ENCODE measurements around the gene CCDC136. TPM values are rescaled to one million over a fixed set of nuclear protein-coding genes. Genes with fewer than 3 reads are reported as not detected.

Gene CCDC136
- total RNA-seq = 2.4 and 3.1 TPM in 2 replicates

DNA sequence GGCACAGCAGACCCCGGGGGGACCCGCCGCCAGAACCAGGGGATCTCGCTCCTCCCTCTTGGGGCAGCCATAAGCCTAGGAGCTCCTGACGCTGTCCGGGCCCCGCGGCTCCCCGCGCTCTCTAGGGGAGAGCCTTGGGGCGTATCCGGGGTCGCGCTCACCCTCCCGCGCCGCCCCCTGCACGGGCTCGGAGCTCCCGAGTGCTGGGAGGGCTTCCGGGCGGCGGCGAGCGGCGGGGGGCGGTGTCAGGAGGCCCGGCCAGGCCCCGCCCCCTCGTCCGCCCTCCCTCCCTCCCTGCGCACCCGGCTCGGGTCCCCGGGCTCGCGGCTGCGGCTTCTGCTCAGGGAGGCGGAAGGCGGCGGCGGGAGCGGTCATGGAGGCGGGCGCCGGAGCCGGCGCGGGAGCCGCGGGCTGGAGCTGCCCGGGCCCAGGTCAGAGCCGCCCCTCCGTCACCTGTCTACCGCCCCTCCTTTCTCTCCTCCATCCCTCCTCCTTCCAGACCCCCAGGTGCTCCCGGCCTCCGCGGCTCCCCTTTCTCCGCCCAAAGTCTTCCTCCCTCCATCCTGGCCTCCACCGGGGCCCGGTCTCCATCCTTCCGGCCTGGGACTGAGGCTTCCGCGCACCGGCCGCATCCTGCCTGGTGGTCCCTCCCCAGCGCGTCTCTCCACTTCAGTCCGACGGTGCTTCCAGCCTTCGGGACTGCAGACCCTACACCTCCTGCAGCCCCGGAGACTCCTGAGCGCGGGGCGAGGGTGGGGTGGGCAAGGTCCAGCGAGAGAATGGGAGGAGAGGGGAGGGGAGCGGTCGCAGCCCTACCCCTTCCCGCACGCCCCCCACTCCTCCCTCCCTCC lies at the start of gene CCDC136:
CCDC136 (plus strand) TSS at position 848 of the 851 bp plus-strand sequence. CDS start 444 bp downstream, outside the sequence.

DNA sequence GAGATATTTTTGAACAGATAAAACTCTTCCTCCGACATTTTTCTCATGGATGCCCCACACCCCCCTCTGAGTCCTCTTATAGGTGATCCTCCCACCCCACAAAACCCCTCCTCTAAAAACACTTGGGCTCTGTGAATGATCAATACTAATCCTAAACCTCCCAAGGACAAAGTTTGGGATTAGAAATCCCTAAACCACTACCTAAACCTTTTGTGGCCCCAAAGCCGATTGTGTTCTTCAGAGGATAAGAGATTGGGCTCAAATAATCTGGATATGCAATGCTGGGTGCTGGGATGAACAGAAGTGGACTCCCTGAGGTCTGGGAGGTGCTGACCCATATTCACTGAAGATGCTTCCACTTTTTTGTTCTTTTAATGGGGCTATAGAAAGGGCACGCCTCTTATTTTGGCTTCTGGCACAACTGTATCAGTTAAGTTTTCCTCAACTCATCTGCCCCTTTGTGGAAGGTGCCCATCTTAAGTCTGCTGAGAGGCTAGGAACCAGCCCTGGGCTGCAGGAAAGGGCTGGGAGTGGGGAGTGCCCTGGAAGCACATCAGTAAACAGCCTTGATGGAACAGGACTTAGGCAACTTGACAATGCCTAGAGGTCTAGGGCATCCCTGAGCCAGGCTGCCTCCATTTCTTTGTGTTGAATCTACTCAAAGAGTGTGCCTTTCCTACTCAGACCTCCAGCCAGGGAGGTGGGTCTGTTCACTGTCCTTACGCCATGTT lies 15.9 kb upstream of the CCDC136 start, which contains the start of gene OPN1SW:
OPN1SW (minus strand) TSS at position 51 of the 731 bp plus-strand sequence; CDS start at position 38, 13 bp downstream.

DNA sequence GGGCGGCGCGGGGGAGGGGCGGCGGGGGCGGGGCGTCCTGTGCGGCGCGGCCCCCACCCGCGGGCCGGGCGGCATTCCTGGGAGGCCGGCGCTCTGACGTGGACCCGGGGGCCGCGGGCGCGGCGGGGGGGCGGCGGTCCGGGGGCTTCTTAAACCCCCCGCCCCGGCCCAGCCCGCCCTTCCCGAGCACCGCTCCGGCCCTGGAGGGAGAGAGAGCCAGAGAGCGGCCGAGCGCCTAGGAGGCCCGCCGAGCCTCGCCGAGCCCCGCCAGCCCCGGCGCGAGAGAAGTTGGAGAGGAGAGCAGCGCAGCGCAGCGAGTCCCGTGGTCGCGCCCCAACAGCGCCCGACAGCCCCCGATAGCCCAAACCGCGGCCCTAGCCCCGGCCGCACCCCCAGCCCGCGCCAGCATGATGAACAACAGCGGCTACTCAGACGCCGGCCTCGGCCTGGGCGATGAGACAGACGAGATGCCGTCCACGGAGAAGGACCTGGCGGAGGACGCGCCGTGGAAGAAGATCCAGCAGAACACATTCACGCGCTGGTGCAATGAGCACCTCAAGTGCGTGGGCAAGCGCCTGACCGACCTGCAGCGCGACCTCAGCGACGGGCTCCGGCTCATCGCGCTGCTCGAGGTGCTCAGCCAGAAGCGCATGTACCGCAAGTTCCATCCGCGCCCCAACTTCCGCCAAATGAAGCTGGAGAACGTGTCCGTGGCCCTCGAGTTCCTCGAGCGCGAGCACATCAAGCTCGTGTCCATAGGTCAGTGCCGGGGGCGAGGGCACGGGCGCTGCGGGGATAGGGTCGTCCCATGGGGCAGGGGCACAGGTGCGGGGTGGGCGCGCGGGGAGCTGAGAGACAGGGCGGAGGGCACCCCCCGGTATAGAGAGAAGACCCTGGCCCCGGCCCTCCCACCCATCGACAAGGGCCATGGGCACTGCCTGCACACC lies 38.7 kb downstream of the CCDC136 start, which contains the start of gene FLNC:
FLNC (plus strand) TSS at position 176 of the 947 bp plus-strand sequence; CDS start at position 408, 232 bp downstream.

DNA sequence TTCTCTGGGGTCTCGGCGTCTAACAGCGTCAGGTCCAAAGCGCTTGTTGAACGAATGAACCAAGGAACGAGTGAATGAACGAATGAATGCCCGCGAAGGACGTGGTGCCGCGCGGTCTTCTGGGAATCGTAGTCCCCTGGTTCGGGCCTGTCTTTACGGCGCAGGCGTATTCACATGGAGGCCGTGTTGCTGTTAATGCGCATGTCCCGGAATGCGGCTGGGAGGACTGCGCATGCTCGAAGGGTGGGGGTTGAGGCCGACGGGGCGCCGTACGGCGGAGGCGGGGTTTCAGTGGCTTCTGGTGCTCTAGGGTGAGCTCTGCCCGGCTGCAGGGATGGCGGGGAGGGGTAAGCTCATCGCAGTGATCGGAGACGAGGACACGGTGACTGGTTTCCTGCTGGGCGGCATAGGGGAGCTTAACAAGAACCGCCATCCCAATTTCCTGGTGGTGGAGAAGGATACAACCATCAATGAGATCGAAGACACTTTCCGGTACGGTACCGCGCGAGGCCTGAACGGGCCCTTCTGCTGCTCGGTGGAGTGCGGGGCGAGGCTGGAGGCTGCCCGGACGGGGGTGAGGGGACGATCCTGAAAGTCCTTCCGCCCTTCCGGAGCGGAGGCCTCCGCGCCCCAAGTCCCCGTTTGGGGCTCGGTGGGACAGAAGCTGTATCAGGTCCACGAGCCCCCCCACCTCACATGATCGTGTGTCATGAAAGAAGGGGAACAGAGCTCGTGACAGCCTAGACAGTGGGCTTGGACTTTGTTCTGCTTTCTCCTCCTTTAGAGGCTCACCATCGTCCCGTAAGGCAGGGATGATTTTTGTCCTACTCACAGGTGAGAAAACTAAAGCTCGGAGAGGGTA lies 71.0 kb downstream of the CCDC136 start, which contains the start of gene ATP6V1F:
ATP6V1F (plus strand) TSS at position 286 of the 862 bp plus-strand sequence; CDS start at position 335, 49 bp downstream.

Other genes starting within 250 kb of the CCDC136 start
- under 0.01 and 0.32 TPM in 2 replicates for gene GARIN1A, start 119.7 kb upstream of the CCDC136 start, total RNA-seq
- 388 and 554 TPM in 2 replicates for gene CALU, start 52.6 kb upstream of the CCDC136 start, total RNA-seq
- gene OPN1SW, start 16.2 kb upstream of the CCDC136 start, total RNA-seq = not detected in 2 replicates
- 98.9 and 169 TPM in 2 replicates for gene FLNC, start 38.4 kb downstream of the CCDC136 start, total RNA-seq
- gene ATP6V1F, start 70.9 kb downstream of the CCDC136 start, total RNA-seq = 117 and 130 TPM in 2 replicates
- gene KCP, start 118.7 kb downstream of the CCDC136 start, total RNA-seq = not detected in 2 replicates
- 0.39 TPM in 1 of 2 replicates, not detected in the other for gene IRF5, start 146.0 kb downstream of the CCDC136 start, total RNA-seq

All from epithelial cell of alveolus of lung (primary cell).